ENCODE data around the gene TLR7.

TLR7 gene

DNA sequence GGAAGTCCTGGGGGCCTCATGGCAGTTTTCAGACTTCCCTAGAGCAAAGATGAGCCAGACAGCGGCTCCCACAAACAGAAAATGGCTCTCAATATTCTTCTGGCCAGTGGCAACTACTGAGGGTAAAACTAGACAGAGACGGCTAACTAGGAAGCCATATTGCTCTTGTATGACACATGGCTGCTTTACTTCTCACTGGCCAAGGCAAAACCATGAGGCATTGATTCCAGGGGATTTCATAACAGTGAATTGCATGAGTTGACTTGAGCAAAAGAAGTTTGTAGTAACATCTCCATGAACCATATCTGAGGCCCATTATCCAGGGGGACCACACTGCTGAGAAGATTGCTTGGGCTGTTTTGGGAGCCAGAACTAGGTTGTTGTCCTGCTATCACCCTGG, 25.8 kb downstream of the TLR7 start:
- Histone ChIP-seq H3K36me3 (ENCODE audit: control insufficient read depth in 2 of 2, insufficient read depth in 1 of 2, low read length in 2 of 2) (no peaks in the 10 kb centered on the region), H3K4me1 (ENCODE audit: control insufficient read depth, insufficient read depth, low read length) (no peaks in the 10 kb centered on the region), H3K4me3 (ENCODE audit: low read depth, low read length) (no peak overlapping the region), H3K27ac (ENCODE audit: extremely low read depth, low read depth, low read length) (no peak overlapping the region), H3K9me3 (ENCODE audit: control insufficient read depth, insufficient read depth, low read depth, low read length) (no peaks in the 10 kb centered on the region)
- ChIA-PET CTCF (interaction anchor here (1.2 to 3.2 kb wide), 3 partner anchors 78 to 121 kb away, joined by 3 to 17 read pairs (median 4); no protein-coding TSS in a partner anchor), POLR2A (no interaction called here)
- TF ChIP-seq ZNF560 (tag by site-specific recombination; IDR thresholded peaks at IDR 0.05; ENCODE audit: borderline replicate concordance) = no peak

DNA sequence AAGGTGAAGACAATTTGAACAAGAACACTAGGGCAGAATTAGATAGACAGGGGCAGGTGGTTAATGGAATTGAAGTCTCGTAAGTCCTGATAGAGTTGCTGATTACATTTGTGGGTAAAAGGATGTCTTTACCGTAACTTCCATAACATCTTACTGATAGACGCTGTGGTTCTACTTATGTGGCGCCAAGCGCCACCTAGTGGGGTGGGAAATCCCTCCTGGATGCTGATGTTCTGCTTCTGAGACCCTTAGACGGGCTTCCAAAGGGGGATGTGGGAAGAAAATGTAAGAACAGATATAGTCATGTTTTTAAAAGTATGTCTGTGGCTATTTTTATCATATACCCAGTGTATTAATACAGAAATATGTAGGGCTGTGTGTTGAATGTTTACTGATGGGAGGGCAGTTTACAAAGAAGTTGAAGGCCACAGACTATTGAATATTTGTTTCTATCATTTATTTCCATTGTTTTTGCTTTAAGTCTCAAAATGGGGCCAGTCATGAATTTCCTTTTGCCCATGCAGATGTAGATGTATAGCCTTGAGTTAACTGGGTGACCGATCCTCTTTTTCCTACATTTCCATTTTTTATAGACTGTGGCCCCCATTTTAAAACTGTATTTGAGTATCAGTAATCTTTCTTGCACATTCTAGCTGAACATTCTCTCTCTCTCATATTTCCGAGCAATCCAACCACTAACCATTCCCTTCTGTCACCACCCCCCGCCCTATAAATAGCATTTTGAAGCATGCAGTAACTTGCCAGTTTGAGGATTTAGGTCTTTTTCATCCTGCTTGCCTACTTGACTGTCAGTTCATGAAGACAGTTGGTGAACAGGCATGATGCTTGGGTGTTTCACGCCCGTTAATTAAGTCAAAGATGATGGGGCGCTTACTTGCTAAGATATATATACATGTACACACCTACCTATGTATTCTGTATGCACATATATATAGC, 27.5 kb downstream of the TLR7 start:
- TF ChIP-seq ZNF792 (tag by site-specific recombination; IDR thresholded peaks at IDR 0.05) = no peak
- no peak for TF ChIP-seq ZNF16 (tag by site-specific recombination; IDR thresholded peaks at IDR 0.05; ENCODE audit: low read depth)
- no peak for TF ChIP-seq ZNF311 (tag by site-specific recombination; IDR thresholded peaks at IDR 0.05; ENCODE audit: borderline replicate concordance)
- TF ChIP-seq ZNF530 (tag by site-specific recombination; IDR thresholded peaks at IDR 0.05; ENCODE audit: low read depth) = no peak
- no peak for TF ChIP-seq RBAK (tag by site-specific recombination; IDR thresholded peaks at IDR 0.05)
- peak; percentile 44 for TF ChIP-seq ZNF654 (tag by site-specific recombination; IDR thresholded peaks at IDR 0.05; ENCODE audit: low read depth)
- TF ChIP-seq, protein P1, sequence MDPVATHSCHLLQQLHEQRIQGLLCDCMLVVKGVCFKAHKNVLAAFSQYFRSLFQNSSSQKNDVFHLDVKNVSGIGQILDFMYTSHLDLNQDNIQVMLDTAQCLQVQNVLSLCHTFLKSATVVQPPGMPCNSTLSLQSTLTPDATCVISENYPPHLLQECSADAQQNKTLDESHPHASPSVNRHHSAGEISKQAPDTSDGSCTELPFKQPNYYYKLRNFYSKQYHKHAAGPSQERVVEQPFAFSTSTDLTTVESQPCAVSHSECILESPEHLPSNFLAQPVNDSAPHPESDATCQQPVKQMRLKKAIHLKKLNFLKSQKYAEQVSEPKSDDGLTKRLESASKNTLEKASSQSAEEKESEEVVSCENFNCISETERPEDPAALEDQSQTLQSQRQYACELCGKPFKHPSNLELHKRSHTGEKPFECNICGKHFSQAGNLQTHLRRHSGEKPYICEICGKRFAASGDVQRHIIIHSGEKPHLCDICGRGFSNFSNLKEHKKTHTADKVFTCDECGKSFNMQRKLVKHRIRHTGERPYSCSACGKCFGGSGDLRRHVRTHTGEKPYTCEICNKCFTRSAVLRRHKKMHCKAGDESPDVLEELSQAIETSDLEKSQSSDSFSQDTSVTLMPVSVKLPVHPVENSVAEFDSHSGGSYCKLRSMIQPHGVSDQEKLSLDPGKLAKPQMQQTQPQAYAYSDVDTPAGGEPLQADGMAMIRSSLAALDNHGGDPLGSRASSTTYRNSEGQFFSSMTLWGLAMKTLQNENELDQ (tag by site-specific recombination; IDR thresholded peaks at IDR 0.05; ENCODE audit: low read depth) = no peak
- TF ChIP-seq ZNF2 (tag by site-specific recombination; IDR thresholded peaks at IDR 0.05) = 0 out of 2 replicates have a peak, but pooled peaks have one; percentile 28

DNA sequence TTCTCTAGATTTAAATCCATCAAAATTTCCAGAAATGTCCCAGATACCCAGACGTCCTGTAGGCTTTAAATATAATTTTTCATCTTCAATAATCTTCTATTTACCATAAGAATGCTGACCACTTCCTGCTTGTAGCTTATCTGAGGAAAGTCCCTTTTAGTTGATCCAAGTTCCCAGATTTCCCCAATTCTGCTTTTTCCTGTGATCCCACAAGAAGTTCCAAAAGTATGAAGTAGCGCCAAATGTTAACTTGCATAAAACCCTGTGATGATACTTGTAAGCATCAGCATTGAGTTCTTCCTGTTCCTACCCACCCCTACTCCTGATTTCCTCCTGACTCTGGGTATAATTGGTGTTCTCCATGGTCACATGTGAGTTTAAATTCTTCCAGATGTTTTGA, 29.0 kb downstream of the TLR7 start:
- POLR2A ChIA-PET = no interaction called here
- CTCF ChIA-PET = interaction anchor here (0.7 to 1.7 kb wide), 2 partner anchors 81 to 932 kb away, joined by 3 to 19 read pairs; no protein-coding TSS in a partner anchor
- no peak for TF ChIP-seq ZNF560 (tag by site-specific recombination; IDR thresholded peaks at IDR 0.05; ENCODE audit: borderline replicate concordance)
- no peak for TF ChIP-seq ZNF16 (tag by site-specific recombination; IDR thresholded peaks at IDR 0.05; ENCODE audit: low read depth)
- TF ChIP-seq, protein P2, sequence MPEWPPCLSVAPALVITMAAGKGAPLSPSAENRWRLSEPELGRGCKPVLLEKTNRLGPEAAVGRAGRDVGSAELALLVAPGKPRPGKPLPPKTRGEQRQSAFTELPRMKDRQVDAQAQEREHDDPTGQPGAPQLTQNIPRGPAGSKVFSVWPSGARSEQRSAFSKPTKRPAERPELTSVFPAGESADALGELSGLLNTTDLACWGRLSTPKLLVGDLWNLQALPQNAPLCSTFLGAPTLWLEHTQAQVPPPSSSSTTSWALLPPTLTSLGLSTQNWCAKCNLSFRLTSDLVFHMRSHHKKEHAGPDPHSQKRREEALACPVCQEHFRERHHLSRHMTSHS (tag by site-specific recombination; IDR thresholded peaks at IDR 0.05) = no peak
- no peak for TF ChIP-seq GLIS2 (tag by site-specific recombination; IDR thresholded peaks at IDR 0.05)
- no peak for TF ChIP-seq ZNF585B (tag by site-specific recombination; IDR thresholded peaks at IDR 0.05)
- TF ChIP-seq, protein P3, sequence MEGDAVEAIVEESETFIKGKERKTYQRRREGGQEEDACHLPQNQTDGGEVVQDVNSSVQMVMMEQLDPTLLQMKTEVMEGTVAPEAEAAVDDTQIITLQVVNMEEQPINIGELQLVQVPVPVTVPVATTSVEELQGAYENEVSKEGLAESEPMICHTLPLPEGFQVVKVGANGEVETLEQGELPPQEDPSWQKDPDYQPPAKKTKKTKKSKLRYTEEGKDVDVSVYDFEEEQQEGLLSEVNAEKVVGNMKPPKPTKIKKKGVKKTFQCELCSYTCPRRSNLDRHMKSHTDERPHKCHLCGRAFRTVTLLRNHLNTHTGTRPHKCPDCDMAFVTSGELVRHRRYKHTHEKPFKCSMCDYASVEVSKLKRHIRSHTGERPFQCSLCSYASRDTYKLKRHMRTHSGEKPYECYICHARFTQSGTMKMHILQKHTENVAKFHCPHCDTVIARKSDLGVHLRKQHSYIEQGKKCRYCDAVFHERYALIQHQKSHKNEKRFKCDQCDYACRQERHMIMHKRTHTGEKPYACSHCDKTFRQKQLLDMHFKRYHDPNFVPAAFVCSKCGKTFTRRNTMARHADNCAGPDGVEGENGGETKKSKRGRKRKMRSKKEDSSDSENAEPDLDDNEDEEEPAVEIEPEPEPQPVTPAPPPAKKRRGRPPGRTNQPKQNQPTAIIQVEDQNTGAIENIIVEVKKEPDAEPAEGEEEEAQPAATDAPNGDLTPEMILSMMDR (tag by site-specific recombination; IDR thresholded peaks at IDR 0.05) = no peak
- TF ChIP-seq ZNF549 (tag by site-specific recombination; IDR thresholded peaks at IDR 0.05) = no peak
- TF ChIP-seq, protein P4, sequence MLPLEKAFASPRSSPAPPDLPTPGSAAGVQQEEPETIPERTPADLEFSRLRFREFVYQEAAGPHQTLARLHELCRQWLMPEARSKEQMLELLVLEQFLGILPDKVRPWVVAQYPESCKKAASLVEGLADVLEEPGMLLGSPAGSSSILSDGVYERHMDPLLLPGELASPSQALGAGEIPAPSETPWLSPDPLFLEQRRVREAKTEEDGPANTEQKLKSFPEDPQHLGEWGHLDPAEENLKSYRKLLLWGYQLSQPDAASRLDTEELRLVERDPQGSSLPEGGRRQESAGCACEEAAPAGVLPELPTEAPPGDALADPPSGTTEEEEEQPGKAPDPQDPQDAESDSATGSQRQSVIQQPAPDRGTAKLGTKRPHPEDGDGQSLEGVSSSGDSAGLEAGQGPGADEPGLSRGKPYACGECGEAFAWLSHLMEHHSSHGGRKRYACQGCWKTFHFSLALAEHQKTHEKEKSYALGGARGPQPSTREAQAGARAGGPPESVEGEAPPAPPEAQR (tag by site-specific recombination; IDR thresholded peaks at IDR 0.05) = no peak
- no peak for TF ChIP-seq ZBTB48 (tag by site-specific recombination; IDR thresholded peaks at IDR 0.05)
- no peak for TF ChIP-seq ZNF76 (tag by site-specific recombination; IDR thresholded peaks at IDR 0.05; ENCODE audit: borderline replicate concordance, low read depth)
- no peak for TF ChIP-seq MYNN (tag by site-specific recombination; IDR thresholded peaks at IDR 0.05; ENCODE audit: borderline replicate concordance)
- no peak for TF ChIP-seq ZNF292 (tag by site-specific recombination; IDR thresholded peaks at IDR 0.05; ENCODE audit: borderline replicate concordance, low read depth)
- TF ChIP-seq, protein P5, sequence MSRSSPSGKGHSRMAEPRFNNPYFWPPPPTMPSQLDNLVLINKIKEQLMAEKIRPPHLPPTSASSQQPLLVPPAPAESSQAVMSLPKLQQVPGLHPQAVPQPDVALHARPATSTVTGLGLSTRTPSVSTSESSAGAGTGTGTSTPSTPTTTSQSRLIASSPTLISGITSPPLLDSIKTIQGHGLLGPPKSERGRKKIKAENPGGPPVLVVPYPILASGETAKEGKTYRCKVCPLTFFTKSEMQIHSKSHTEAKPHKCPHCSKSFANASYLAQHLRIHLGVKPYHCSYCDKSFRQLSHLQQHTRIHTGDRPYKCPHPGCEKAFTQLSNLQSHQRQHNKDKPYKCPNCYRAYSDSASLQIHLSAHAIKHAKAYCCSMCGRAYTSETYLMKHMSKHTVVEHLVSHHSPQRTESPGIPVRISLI (tag by site-specific recombination; IDR thresholded peaks at IDR 0.05) = no peak
- TF ChIP-seq REPIN1 (tag by site-specific recombination; IDR thresholded peaks at IDR 0.05; ENCODE audit: low read depth) = no peak
- no peak for TF ChIP-seq ZFP37 (tag by site-specific recombination; IDR thresholded peaks at IDR 0.05)

More for the DNA sequence above, 27.5 kb downstream of the TLR7 start:
- POLR2A ChIA-PET = no interaction called here
- Histone ChIP-seq H3K36me3 (ENCODE audit: control insufficient read depth in 2 of 2, insufficient read depth in 1 of 2, low read length in 2 of 2) (no peaks in the 10 kb centered on the region), H3K4me3 (ENCODE audit: low read depth, low read length) (no peak overlapping the region), H3K27ac (ENCODE audit: extremely low read depth, low read depth, low read length) (no peak overlapping the region), H3K9me3 (ENCODE audit: control insufficient read depth, insufficient read depth, low read depth, low read length) (no peaks in the 10 kb centered on the region), H3K4me1 (ENCODE audit: control insufficient read depth, insufficient read depth, low read length) (no peaks in the 10 kb centered on the region)
- CTCF ChIA-PET = interaction anchor here (0.6 to 3.2 kb wide), 11 partner anchors 9 to 1737 kb away, joined by 3 to 17 read pairs (median 4); no protein-coding TSS in a partner anchor

More for the DNA sequence above, 29.0 kb downstream of the TLR7 start:
- Histone ChIP-seq H3K4me3 (ENCODE audit: low read depth, low read length) (no peak overlapping the region), H3K27ac (ENCODE audit: extremely low read depth, low read depth, low read length) (no peak overlapping the region), H3K9me3 (ENCODE audit: control insufficient read depth, insufficient read depth, low read depth, low read length) (no peaks in the 10 kb centered on the region), H3K36me3 (ENCODE audit: control insufficient read depth in 2 of 2, insufficient read depth in 1 of 2, low read length in 2 of 2) (no peaks in the 10 kb centered on the region), H3K4me1 (ENCODE audit: control insufficient read depth, insufficient read depth, low read length) (no peaks in the 10 kb centered on the region)

Data from HEK293 (cell line).